Endodermal cell (in vitro differentiated cells): ENCODE measurements around the gene DBNDD2. TPM values are rescaled to one million over a fixed set of nuclear protein-coding genes. Genes with fewer than 3 reads are reported as not detected.
A peak's percentile ranks its signal among the peaks of the same experiment; 100 is the strongest.

Source experiments
- DNase-seq: peaks from one replicate; pipeline ENCODE4 v3.0.0-alpha.2; 2017
- H3K27ac ChIP-seq: 2 replicates; pipeline ENCODE4 v1.5.1; 2013; ENCODE audit warnings: mild to moderate bottlenecking, low read depth, low read length, moderate library complexity
- H3K27me3 ChIP-seq: 2 replicates; pipeline ENCODE4 v1.6.1; 2013; ENCODE audit warnings: mild to moderate bottlenecking, low read length, moderate library complexity; ENCODE audit not compliant: insufficient read depth, control insufficient read depth, poor library complexity, severe bottlenecking
- H3K36me3 ChIP-seq: 2 replicates; pipeline ENCODE4 v1.7.0; 2013; ENCODE audit warnings: mild to moderate bottlenecking, low read length, moderate library complexity; ENCODE audit not compliant: control insufficient read depth, insufficient read depth
- H3K4me1 ChIP-seq: one replicate; pipeline ENCODE4 v1.7.0; 2013; ENCODE audit warnings: low read length; ENCODE audit not compliant: control insufficient read depth, insufficient read depth
- H3K4me3 ChIP-seq: 2 replicates; pipeline ENCODE4 v1.5.1; 2013; ENCODE audit warnings: mild to moderate bottlenecking, low read length, moderate library complexity
- H3K9ac ChIP-seq: 2 replicates; pipeline ENCODE4 v1.6.1; 2013; ENCODE audit warnings: mild to moderate bottlenecking, low read length, moderate library complexity; ENCODE audit not compliant: poor library complexity, severe bottlenecking; ENCODE audit errors: extremely low read depth
- H3K9me3 ChIP-seq: 2 replicates; pipeline ENCODE4 v1.6.1; 2013; ENCODE audit warnings: mild to moderate bottlenecking, low read length, moderate library complexity; ENCODE audit not compliant: control insufficient read depth
- H3K27ac Mint-ChIP-seq: 2 replicates; pipeline ENCODE4 v1.8.0; 2020; ENCODE audit warnings: mixed read lengths
- H3K27me3 Mint-ChIP-seq: 2 replicates; pipeline ENCODE4 v1.8.0; 2021; ENCODE audit warnings: mild to moderate bottlenecking, mixed read lengths; ENCODE audit not compliant: insufficient read depth
- H3K36me3 Mint-ChIP-seq: 2 replicates; pipeline ENCODE4 v1.8.0; 2020; ENCODE audit warnings: low read depth, mixed read lengths
- H3K4me1 Mint-ChIP-seq: 2 replicates; pipeline ENCODE4 v1.8.0; 2020; ENCODE audit warnings: mixed read lengths
- H3K4me3 Mint-ChIP-seq: 2 replicates; pipeline ENCODE4 v1.8.0; 2020; ENCODE audit warnings: mild to moderate bottlenecking, moderate library complexity, mixed read lengths
- H3K9me3 Mint-ChIP-seq: 2 replicates; pipeline ENCODE4 v1.8.0; 2020; ENCODE audit warnings: mild to moderate bottlenecking, mixed read lengths
- WGBS, 2 experiments: methylation state at CpG; one replicate each; pipeline versions ENCODE4 v1.1.5 to v1.1.7; 2013; ENCODE audit warnings: missing lambda C conversion rate in 2 of 2, mixed read lengths in 1 of 2; ENCODE audit not compliant: insufficient coverage in 1 of 2, insufficient read length in 1 of 2; 5-methylcytosine and 5-hydroxymethylcytosine counted together
- total RNA-seq, 2 donors: library from RNA; stranded (reverse); fragmentation: NEBNext Ultra II Directional in 1 of 2; extraction: Animal tissue kit (Norgen Biotek cat#: 25700) in 1 of 2; gene quantifications; 2 replicates in 1 of 2; 3 replicates in 1 of 2; pipeline ENCODE4 v1.2.1, GENCODE V29; 2021
- TF ChIP-seq, protein P1 (sequence below): fragments of 200-600 bp; sonication (generic); conservative IDR thresholded peaks from 2 replicates; pipeline ENCODE4 v1.5.0; 2021; ENCODE audit warnings: antibody characterized with exemption, mild to moderate bottlenecking

DBNDD2 gene
- total RNA-seq, 2 donors from 2014 or later, result 63.2 to 69.1 TPM

DNA sequence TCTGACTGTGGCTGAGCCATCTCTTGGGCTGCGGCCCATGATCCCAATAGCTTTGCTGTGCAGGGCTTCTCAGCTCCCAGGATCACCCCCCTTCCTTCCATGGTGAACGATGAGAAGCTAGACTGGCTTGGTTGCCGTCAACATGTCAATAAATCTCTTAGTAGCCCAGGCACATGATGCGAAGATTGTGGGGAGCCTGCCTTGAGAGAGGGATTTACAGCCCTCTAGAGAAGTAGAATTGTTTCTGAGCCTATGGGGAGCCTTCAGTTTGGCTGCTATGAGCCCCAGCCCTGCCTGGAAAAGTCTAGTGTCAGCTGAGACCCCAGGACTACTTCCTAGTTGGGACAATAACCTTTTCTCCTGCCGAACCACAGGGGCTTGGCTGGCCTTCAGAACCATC lies 4.6 kb downstream of the DBNDD2 start:
- Mint-ChIP-seq H3K4me3 (no peak overlapping the region), H3K9me3 (no peaks in the 10 kb centered on the region), H3K27ac (no peak overlapping the region), H3K4me1 (peaks cover 10% of the 10 kb centered on the region), H3K27me3 (peaks cover 10% of the 10 kb centered on the region), H3K36me3 (peaks cover 33% of the 10 kb centered on the region)
- no peaks in the 10 kb centered on the region for H3K27me3 ChIP-seq
- 85 to 87% methylated on average over 4 to 5 of the region's 5 CpGs for WGBS, 2 experiments
- DNase-seq, result no peak
- no peak overlapping the region for H3K4me3 ChIP-seq
- H3K27ac ChIP-seq, result no peak overlapping the region
- TF ChIP-seq, protein P1, sequence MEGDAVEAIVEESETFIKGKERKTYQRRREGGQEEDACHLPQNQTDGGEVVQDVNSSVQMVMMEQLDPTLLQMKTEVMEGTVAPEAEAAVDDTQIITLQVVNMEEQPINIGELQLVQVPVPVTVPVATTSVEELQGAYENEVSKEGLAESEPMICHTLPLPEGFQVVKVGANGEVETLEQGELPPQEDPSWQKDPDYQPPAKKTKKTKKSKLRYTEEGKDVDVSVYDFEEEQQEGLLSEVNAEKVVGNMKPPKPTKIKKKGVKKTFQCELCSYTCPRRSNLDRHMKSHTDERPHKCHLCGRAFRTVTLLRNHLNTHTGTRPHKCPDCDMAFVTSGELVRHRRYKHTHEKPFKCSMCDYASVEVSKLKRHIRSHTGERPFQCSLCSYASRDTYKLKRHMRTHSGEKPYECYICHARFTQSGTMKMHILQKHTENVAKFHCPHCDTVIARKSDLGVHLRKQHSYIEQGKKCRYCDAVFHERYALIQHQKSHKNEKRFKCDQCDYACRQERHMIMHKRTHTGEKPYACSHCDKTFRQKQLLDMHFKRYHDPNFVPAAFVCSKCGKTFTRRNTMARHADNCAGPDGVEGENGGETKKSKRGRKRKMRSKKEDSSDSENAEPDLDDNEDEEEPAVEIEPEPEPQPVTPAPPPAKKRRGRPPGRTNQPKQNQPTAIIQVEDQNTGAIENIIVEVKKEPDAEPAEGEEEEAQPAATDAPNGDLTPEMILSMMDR, result no peak
- peaks cover 4% of the 10 kb centered on the region for H3K4me1 ChIP-seq
- peaks cover 37% of the 10 kb centered on the region for H3K36me3 ChIP-seq
- no peak overlapping the region for H3K9ac ChIP-seq
- no peaks in the 10 kb centered on the region for H3K9me3 ChIP-seq

DNA sequence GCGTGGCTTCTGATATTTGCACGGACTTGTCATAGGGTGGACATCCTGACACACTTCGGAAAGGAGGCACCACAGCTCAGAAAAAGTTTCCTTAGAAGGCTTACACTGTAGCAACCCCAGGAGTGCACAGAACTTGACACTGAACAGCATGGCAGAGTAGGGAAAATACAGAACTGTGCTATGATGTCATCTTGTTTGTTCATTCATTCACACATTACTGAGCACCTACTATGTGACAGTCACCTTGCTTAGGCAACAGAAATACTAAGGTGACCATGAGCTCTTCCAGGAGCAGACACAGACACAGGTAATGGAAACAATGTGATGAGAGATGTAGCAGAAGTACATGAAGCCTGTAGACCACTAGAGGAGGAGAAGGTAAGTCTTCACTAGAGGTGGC lies 5.4 kb downstream of the DBNDD2 start:
- Mint-ChIP-seq H3K36me3 (peaks cover 37% of the 10 kb centered on the region), H3K27me3 (peaks cover 9% of the 10 kb centered on the region), H3K4me1 (peaks cover 6% of the 10 kb centered on the region), H3K9me3 (no peaks in the 10 kb centered on the region), H3K27ac (no peak overlapping the region), H3K4me3 (no peak overlapping the region)
- no peaks in the 10 kb centered on the region for H3K4me1 ChIP-seq
- no peak for DNase-seq
- TF ChIP-seq, protein P1, result no peak
- H3K9ac ChIP-seq, result no peak overlapping the region
- no peaks in the 10 kb centered on the region for H3K27me3 ChIP-seq
- peaks cover 37% of the 10 kb centered on the region for H3K36me3 ChIP-seq
- 87 to 96% methylated on average over 3 of the region's 3 CpGs for WGBS, 2 experiments
- H3K4me3 ChIP-seq, result no peak overlapping the region
- H3K9me3 ChIP-seq, result no peaks in the 10 kb centered on the region
- no peak overlapping the region for H3K27ac ChIP-seq

DNA sequence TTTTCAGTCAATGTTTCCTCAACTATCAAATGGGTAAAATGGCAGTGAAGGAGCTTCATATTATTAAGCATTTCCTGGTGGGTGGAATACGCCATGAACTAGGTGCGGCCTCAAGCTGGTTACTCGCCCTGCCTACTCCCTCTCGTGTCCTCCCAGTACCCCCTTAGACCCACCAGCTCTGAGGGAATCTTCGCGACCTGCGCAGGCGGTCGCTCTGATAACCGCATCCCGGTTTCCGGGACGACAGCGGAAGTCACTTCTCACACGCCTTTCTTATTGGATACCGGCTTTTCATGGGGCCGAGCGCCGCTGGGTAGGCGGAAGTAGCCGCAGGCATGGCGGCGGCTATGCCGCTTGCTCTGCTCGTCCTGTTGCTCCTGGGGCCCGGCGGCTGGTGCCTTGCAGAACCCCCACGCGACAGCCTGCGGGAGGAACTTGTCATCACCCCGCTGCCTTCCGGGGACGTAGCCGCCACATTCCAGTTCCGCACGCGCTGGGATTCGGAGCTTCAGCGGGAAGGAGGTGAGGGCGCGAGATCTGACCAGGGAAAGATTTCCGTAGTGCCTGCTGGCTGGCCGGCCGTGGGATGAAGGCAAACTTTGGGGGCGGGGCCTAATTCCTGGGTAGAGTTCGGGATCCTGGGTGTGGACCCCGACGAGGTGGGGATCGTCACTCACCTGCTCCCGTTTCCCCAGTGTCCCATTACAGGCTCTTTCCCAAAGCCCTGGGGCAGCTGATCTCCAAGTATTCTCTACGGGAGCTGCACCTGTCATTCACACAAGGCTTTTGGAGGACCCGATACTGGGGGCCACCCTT lies 7.9 kb downstream of the DBNDD2 start, which contains the start of gene PIGT:
Gene PIGT, plus strand, starts transcription at position 320 of the 816 bp plus-strand sequence. Its CDS starts 16 bp downstream, at position 336.
- peaks cover 6% of the 10 kb centered on the region for H3K4me1 Mint-ChIP-seq
- no peaks in the 10 kb centered on the region for H3K27me3 ChIP-seq
- DNase-seq, result peak; percentile 93
- H3K4me3 ChIP-seq, result peak within 1 kb of the TSS; percentile 89
- no peaks in the 10 kb centered on the region for H3K9me3 ChIP-seq
- peak within 1 kb of the TSS; percentile 73 for H3K9ac ChIP-seq
- H3K27ac ChIP-seq, result no peak within 1 kb of the TSS
- H3K27me3 Mint-ChIP-seq, result peaks cover 9% of the 10 kb centered on the region
- WGBS, 2 experiments, result 1 to 2% methylated on average over 25 to 52 of the region's 52 CpGs
- peak within 1 kb of the TSS; percentile 92 for H3K27ac Mint-ChIP-seq
- peaks cover 33% of the 10 kb centered on the region for H3K36me3 Mint-ChIP-seq
- no peaks in the 10 kb centered on the region for H3K9me3 Mint-ChIP-seq
- peaks cover 36% of the 10 kb centered on the region for H3K36me3 ChIP-seq
- TF ChIP-seq, protein P1, result no peak
- no peaks in the 10 kb centered on the region for H3K4me1 ChIP-seq
- peak within 1 kb of the TSS; percentile 93 for H3K4me3 Mint-ChIP-seq
